Uterus (tissue), 2 donors: ENCODE results near the gene CALHM1.
"Not testable (repeated sequence)": the region's sequence is repeated elsewhere in the genome, so short reads cannot be mapped to it uniquely, and the experiment has no call there.

Experiments used
- CTCF ChIP-seq, 4 experiments: fragments of 200-600 bp in 2 of 4; fragments of 450-650 bp in 2 of 4; sonication (generic) in 2 of 4; IDR thresholded peaks; one replicate each; pipeline ENCODE4 v1.5.1; 2016 to 2019; ENCODE audit warnings: antibody characterized with exemption in 4 of 4, mild to moderate bottlenecking in 2 of 4, moderate library complexity in 1 of 4
- POLR2A ChIP-seq, 2 donors: fragments of 450-650 bp; IDR thresholded peaks; one replicate each; pipeline ENCODE4 v1.6.1; 2016; ENCODE audit warnings: antibody characterized with exemption in 2 of 2, mild to moderate bottlenecking in 1 of 2, moderate library complexity in 1 of 2

- not testable (repeated sequence) for TF ChIP-seq CTCF, POLR2A (IDR thresholded peaks at IDR 0.05)
These were observed 28.1 kb upstream of the CALHM1 start for GRCh38 chr10:103486635-103487409.
